Ovary (tissue), 9 donors: ENCODE measurements around the gene CD209. TPM values are rescaled to one million over a fixed set of nuclear protein-coding genes. Genes with fewer than 3 reads are reported as not detected.
"Not testable (repeated sequence)": the region's sequence is repeated elsewhere in the genome, so short reads cannot be mapped to it uniquely, and the experiment has no call there.

ENCODE experiments used
- DNase-seq, 5 donors: peaks; one replicate each; pipeline ENCODE4 v3.0.0-alpha.2; 2019 to 2020
- H3K27ac ChIP-seq, 2 donors: fragments of 200-600 bp; one replicate each; pipeline versions ENCODE4 v1.5.1 to v1.8.0; 2019 to 2022
- H3K27me3 ChIP-seq: fragments of 200-600 bp; one replicate; pipeline ENCODE4 v1.8.0; 2022
- H3K36me3 ChIP-seq: fragments of 200-600 bp; sonication (generic); one replicate; pipeline ENCODE4 v1.5.1; 2019
- H3K4me1 ChIP-seq: one replicate; pipeline ENCODE4 v1.8.1; 2013; ENCODE audit warnings: mild to moderate bottlenecking, moderate library complexity; ENCODE audit not compliant: insufficient read depth
- H3K4me3 ChIP-seq: fragments of 200-600 bp; sonication (generic); one replicate; pipeline ENCODE4 v1.5.1; 2017
- H3K9me3 ChIP-seq, 2 donors: fragments of 200-600 bp in 1 of 2; sonication (generic) in 1 of 2; one replicate each; pipeline versions ENCODE4 v1.5.1 to v1.8.1; 2013 to 2019; ENCODE audit warnings: mild to moderate bottlenecking in 1 of 2, moderate library complexity in 1 of 2
- CTCF ChIP-seq, 3 donors: fragments of 450-650 bp in 2 of 3; fragments of 200-600 bp in 1 of 3; IDR thresholded peaks; one replicate each; pipeline versions ENCODE4 v1.5.1 to v1.8.0; 2016 to 2022; ENCODE audit warnings: antibody characterized with exemption in 3 of 3, mild to moderate bottlenecking in 1 of 3
- EP300 ChIP-seq: sonication (generic); formaldehyde crosslinking; IDR thresholded peaks from one replicate; pipeline ENCODE4 v1.6.1; 2017; ENCODE audit warnings: antibody characterized with exemption
- POLR2A ChIP-seq: fragments of 450-650 bp; IDR thresholded peaks from one replicate; pipeline ENCODE4 v1.6.1; 2017; ENCODE audit warnings: antibody characterized with exemption, mild to moderate bottlenecking, moderate library complexity
- WGBS, 3 donors: extraction: QIAGEN DNeasy Blood & Tissue Kit in 1 of 3; methylation state at CpG; one replicate each; pipeline versions ENCODE4 v1.1.5 to v1.1.7; 2013 to 2017; 5-methylcytosine and 5-hydroxymethylcytosine counted together
- intact Hi-C, 4 donors: fragments of 100-400 bp; cut with DNase I; formaldehyde crosslinking; loops; one replicate each; pipeline versions ENCODE4 v1.11.0 to v1.15.1; 2022 to 2023
- polyA plus RNA-seq, 2 donors: library from polyadenylated mRNA; stranded (reverse); fragments of 200-250 nt in 1 of 2; fragments of 350-450 nt in 1 of 2; fragmentation: Illumina TruSeq in 1 of 2; extraction: RNeasy Lipid Tissue Mini Kit (QIAGEN cat#74804) in 1 of 2; gene quantifications; one replicate each; pipeline ENCODE4 v1.2.3, GENCODE V29; 2013 to 2014
- total RNA-seq, 7 donors: library from RNA; depleted of rRNA in 2 of 7; stranded (reverse); fragments of >200 nt in 2 of 7; fragmentation: NEBNext Ultra II Directional in 3 of 7; extraction: Animal tissue kit (Norgen Biotek cat#: 25700) in 3 of 7; gene quantifications; one replicate each; pipeline versions ENCODE4 v1.1.0 to v1.2.4, GENCODE V29; 2016 to 2023
- donor health status: DM: no; HTN: no; CAD: no; lungs with moderate emphysema.
- donor health status: DM: no; HTN: no; CAD: no.
- donor health status: Bipolar disorder and iron deficiency.
- donor health status: DM: yes; HTN: yes; CAD: no.
- donor health status: DM: no; HTN: no; CAD: no.
- donor health status: DM: yes; HTN: yes; CAD: no.

The CD209 gene
- total and polyA plus RNA-seq, 9 donors: 0.48 to 26.1 (median 1.7) TPM

- 70 to 86% (median 83%) methylated on average over 11 of the region's 11 CpGs for whole genome bisulfite sequencing, 3 donors
- no peak for DNase-seq
- no peak overlapping the region for H3K4me3 ChIP-seq
- TF ChIP-seq EP300 (no peak), POLR2A (no peak), CTCF (IDR thresholded peaks at IDR 0.05) (no peak)
- H3K4me1 ChIP-seq: peaks cover 9% of the 10 kb centered on the region
- intact Hi-C loops: no loop called here
- H3K36me3 ChIP-seq: no peaks in the 10 kb centered on the region
- H3K9me3 ChIP-seq: no peaks in the 10 kb centered on the region
- no peak overlapping the region for H3K27ac ChIP-seq
- no peaks in the 10 kb centered on the region for H3K27me3 ChIP-seq
Measured at GRCh38 chr19:7766535-7766934, 19.2 kb upstream of the CD209 start.

DNA sequence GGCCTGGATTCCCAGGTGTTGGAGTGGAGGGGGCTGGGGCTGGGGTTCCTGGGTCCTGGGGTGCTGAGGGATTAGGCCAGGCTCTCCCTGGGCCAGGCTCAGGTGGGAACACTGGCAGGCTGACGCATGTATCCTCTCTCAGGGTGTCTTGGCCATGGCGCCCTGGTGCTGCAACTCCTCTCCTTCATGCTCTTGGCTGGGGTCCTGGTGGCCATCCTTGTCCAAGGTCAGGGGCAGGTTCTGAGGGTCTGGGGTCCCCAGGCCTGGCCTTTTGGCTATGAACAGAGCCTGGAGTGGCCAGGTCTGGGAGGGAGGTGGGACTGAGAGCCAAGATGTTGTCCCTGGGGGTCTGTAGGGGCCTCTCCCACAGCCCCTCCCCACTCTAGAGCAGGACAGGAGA lies 17.7 kb upstream of the CD209 start:
- H3K9me3 ChIP-seq, H3K27me3 ChIP-seq, H3K4me3 ChIP-seq, H3K4me1 ChIP-seq, H3K27ac ChIP-seq, DNase-seq, intact Hi-C loops, H3K36me3 ChIP-seq: not testable (repeated sequence)
- 62 to 78% methylated on average over 2 of the region's 2 CpGs; no CpG with 5 or more reads in 1 of the 3 donors for WGBS, 3 donors

- not testable (repeated sequence) for DNase-seq
Measured at GRCh38 chr19:7764157-7764556, 16.8 kb upstream of the CD209 start.

DNA sequence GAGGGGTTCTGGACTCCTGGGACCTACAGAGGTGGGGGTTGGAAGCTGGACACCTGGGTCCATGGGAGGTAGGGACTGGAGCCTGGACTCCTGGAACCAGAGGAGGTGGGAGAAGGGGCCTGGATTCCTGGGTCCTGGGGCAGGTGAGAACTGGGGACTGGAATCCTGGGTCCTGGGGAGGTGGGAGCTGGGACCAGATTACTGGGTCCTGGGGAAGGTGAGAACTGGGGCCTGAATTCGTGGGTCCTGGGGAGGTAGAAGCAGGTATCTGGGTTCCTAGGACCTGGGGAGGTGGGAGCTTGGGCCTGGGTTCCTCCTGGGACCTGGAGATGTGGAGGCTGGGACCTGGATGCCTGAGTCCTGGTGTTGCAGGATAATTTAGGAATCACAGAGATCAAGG lies 16.4 kb upstream of the CD209 start:
- H3K36me3 ChIP-seq: no peaks in the 10 kb centered on the region
- H3K4me1 ChIP-seq: peaks cover 9% of the 10 kb centered on the region
- peaks cover 0 to 8% of the 10 kb centered on the region in 2 donors for H3K9me3 ChIP-seq
- H3K27me3 ChIP-seq: no peaks in the 10 kb centered on the region
- intact Hi-C loops: no loop called here
- H3K27ac ChIP-seq: peak overlapping the region in 1 of 2 donors; percentile 9
- WGBS, 3 donors: 56 to 73% (median 60%) methylated on average over 1 of the region's 1 CpG
- DNase-seq: no peak
- no peak overlapping the region for H3K4me3 ChIP-seq
- no peak for TF ChIP-seq POLR2A
- no peak for TF ChIP-seq CTCF (IDR thresholded peaks at IDR 0.05)
- no peak for TF ChIP-seq EP300

More at GRCh38 chr19:7764157-7764556, 16.8 kb upstream of the CD209 start:
- H3K9me3 ChIP-seq, H3K36me3 ChIP-seq, H3K27ac ChIP-seq, H3K27me3 ChIP-seq, intact Hi-C loops, H3K4me1 ChIP-seq, H3K4me3 ChIP-seq: not testable (repeated sequence)
- 15 to 28% (median 20%) methylated on average over 3 of the region's 3 CpGs for WGBS, 3 donors

DNA sequence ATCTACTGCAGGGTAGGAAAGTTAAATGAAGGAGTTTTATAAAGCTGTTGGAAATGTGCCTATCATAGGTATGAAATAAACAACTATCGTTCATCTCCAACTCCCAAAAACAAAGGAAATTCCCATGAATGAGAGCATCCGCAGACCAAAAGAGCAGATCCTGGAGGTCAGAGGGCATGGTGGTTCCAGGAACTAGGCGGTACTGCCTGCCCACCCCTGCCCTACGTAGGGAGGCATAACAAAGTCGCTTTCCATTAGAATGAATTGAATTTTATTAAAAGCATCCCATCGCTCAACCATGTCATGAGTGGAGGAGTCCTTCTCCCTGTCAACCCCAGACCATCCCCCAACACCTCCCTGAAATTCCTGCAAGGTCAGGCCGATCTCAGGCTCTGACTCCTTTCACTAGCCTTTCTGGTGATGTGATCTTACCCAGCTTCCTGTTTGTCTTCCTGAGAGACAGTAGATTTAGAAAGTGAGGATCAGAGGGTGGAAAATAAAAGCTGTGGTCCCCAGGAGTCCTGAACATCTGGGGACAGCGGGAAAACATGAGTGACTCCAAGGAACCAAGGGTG lies 15.5 kb upstream of the CD209 start, which contains the start of gene CLEC4M:
Gene CLEC4M, plus strand, starts transcription at position 525 of the 575 bp plus-strand sequence. Its CDS starts 24 bp downstream, at position 549.
- Histone ChIP-seq H3K27me3 (no peaks in the 10 kb centered on the region), H3K9me3 (peaks cover 0 to 15% of the 10 kb centered on the region in 2 donors), H3K4me3 (no peak within 1 kb of the TSS), H3K36me3 (no peaks in the 10 kb centered on the region), H3K4me1 (peaks cover 9% of the 10 kb centered on the region), H3K27ac (peak within 1 kb of the TSS in 1 of 2 donors; percentile 9)
- intact Hi-C loops: no loop called here
- 33 to 57% (median 50%) methylated on average over 8 of the region's 8 CpGs for WGBS, 3 donors
- no peak for DNase-seq
- TF ChIP-seq POLR2A: no peak

DNA sequence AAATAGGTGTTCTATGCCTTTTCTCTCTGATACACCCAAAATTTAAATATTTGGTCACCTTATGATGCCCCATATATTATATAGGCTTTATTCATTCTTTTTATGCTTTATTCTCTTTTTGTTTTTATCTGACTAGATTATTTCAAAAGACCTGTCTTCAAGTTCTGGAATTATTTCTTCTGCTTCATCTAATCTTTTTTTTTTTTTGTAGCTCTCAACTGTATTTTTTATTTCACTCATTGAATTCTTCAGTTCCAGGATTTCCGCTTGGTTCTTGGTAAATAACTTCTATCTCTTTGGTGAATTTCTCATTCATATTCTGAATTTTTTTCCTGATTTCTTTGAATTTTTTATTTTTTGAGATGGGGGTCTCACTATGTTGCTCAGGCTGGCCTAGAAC lies 11.8 kb upstream of the CD209 start:
- peaks cover 0 to 29% of the 10 kb centered on the region in 2 donors for H3K9me3 ChIP-seq
- H3K27ac ChIP-seq: no peak overlapping the region
- no peak for DNase-seq
- peaks cover 6% of the 10 kb centered on the region for H3K4me1 ChIP-seq
- no peaks in the 10 kb centered on the region for H3K27me3 ChIP-seq
- H3K36me3 ChIP-seq: no peaks in the 10 kb centered on the region
- H3K4me3 ChIP-seq: no peak overlapping the region
- no peak for TF ChIP-seq EP300
- TF ChIP-seq CTCF (IDR thresholded peaks at IDR 0.05): no peak
- TF ChIP-seq POLR2A: no peak
- intact Hi-C loops: no loop called here
- WGBS, 3 donors: 89 to 96% (median 94%) methylated on average over 1 of the region's 1 CpG
